T1000 (cell line): ENCODE data around the gene TGFBR3L.
A peak's percentile ranks its signal among the peaks of the same experiment; 100 is the strongest.
"Not testable (repeated sequence)": the region's sequence is repeated elsewhere in the genome, so short reads cannot be mapped to it uniquely, and the experiment has no call there.

Experiments
- DNase-seq: peaks from one replicate; lab custom pipeline; 2025; ENCODE audit warnings: mixed read lengths; lab: John Stamatoyannopoulos, UW

TGFBR3L gene

DNA sequence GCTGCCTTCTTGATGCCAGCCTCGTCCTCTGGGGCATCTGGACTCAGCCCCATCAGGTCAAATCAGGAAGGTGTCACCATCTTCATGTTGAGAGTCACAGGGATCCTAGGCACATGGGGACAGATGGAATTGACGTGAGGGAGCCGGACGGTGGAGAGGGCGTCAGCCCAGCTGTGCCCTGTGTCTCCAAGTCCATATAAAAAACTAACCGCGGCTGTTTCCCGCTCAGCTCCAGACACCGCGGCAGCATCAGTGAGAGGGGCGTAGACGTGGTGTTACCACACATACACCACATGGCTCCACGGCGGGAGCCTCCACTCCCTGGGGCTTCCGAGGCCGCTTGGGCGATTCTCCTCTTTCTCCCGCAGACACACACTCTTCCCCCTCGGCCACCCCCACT lies 34.8 kb upstream of the TGFBR3L start:
- DNase-seq = no peak

DNA sequence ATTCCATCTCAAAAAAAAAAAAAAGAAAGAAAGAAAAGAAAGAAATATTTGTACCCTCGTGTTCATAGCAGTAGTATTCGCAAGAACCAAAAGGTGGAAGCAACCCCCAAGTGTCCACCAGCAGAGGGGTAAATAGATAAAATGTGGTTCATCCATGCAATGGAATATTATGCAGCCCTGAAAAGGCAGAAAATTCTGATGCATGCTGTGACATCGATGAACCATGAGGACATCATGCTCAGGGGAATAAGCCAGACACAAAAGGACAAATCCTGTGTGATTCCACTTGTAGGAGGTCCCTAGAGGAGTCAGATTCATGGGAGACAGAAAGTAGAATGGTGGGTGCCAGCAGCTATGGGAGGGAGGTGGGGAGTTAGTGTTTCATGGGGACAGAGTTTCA lies 32.7 kb upstream of the TGFBR3L start:
- no peak for DNase-seq

DNA sequence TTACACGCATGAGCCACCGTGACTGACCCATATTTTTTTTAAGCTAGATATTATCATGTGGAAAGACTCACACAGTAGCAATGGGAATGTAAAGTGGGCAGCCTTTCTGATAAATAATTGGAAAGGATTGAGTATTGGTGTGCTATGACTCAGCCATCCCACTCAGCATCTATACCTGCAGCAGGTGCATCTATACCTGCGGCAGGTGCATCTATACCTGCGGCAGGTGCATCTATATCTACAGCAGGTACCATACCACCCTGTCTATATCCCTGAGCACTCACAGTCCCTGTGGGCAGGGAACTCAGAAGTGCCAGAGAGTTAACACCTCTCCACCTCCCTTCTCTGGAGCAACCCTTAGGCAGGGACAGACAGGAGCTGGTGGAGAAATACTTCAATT lies 31.5 kb upstream of the TGFBR3L start:
- DNase-seq = no peak

DNA sequence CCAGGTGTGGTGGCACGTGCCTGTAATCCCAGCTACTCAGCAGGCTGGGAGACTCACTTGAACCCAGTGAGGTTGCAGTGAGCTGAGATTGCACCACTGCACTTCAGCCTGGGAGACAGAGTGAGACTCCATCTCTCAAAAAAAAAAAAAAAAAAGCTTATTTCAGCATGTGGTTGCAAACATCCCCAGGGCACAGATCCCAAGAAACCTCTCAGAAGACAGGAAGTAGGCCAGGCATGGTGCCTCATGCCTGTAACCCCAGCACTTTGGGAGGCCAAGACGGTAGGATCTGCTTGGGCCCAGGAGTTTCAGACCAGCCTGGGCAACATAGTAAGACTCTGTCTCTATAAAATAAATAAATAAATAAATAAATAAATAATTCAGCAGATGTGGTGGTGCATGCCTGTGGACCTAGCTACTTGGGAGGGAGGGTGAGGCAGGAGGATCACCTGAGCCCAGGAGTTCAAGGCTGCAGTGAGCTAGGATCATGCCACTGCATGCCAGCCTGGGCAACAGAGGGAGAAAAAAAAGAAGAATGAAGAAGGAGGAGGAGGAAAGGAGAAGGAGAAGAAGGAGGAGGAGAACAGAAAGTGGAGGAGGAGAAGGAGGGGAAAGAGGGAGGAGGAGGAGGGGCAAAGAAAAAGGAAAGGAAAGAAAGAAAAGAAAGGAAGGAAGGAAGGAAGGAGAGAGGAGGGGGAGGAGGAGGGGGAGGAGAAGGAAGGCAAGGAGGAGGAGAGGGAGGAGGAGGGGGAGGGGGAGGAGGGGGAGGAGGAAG lies 30.6 kb upstream of the TGFBR3L start:
- DNase-seq = no peak

DNA sequence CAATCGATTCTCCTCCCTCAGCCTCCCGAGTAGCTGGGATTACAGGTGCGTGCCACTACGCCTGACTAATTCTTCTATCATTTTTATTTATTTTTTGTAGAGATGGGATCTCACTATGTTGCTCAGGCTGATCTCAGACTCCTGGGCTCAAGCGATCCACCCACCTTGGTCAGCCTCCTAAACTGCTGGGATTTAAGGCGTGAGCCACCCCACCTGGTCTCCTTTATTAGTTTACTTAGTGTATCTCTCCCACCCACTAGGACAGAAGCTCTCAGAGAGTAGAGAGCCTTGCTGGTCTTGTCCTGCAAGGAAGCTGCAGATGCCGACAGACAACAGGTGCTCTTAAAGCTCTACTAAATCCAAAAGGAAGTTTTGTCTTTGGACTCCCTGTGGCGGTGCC lies 28.8 kb upstream of the TGFBR3L start:
- no peak for DNase-seq

DNA sequence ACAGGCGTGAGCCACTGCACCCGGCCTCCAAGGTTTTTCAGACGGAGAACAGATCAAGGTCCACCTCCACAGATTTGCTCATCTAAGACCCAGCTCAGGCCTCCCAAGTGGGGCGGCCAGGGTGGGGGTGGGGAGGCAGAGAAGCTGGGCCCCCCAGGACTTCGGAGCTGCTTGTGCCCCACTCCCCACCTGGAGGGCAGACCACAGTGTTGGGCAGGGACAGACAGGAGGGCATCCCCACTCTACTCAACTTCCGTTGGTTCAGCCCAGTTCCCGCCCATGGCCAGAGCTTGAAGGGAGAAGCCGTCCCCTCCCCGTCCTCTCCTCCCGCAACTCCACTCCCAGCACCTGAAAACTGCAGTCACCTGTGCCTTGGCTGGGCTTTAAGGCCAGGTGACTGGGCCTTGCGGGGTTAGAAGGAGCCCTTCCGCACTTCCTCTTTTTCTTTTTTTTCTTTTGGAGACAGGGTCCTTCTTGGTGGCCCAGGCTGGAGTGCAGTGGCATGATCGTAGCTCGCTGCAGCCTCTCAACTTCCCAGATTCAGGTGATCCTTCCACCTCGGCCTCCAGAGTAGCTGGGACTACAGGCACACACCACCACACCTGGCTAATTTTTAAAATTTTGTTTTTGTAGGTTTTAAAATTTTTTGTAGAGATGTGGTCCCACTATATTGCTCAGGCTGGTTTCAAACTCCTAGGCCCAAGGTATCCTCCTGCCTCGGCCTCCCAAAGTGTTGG lies 27.1 kb upstream of the TGFBR3L start:
- DNase-seq = no peak

DNA sequence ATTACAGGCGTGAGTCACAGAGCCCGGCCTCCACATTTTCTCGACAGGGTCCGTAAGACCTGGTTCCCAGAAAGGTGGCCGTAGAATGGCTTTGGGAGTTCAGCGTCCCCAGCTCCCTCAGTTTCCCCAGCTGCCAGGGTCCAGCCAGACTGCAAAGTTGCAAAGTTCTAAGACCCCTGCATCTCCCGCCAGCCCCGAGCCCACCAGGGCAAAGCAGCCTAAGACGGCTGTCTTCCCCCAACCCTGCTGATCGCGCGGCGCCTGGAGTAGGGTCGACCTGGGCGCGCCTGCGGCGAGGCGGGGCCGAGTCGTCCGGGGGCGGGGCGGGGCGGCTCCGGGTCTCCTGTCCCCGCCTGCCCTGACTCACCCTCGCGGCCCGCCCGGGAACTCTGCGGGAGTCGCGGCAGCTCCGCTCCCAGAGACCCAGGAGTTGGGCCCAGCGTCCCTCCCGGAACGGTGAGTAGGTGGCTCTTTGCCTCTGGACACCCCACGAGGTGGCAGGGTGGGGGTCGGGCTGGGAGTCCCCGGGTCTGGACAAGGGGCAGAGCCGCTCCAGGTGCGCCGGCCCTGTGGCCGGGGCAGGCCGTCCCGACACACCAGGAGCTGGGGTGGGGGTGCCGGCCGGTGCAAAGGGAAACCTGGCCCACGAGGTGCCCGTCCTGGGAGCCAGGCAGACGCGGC lies 26.3 kb upstream of the TGFBR3L start, which contains the start of gene LRRC8E:
Gene LRRC8E (plus strand): TSS at position 366 of the 681 bp plus-strand sequence. CDS start 7,094 bp downstream, outside the sequence.
- peak; percentile 60 for DNase-seq

DNA sequence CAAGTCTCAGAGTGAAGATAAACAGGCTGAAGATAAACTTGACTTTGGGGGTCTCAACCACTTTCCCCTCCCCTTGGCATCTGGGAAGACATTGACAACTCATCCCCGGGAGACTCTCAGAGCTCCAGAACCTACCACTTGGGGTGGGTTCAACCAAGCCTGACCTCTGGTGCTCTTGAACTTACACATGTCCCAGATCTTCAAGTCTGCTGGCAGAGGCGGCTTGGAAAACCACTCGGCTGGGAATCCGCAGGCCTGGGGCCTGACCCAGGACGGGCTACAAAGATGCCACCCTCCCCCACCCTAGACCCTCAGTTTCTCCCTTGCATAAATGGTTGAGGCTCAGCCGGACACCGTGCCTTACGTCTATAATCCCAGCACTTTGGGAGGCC lies 25.8 kb upstream of the TGFBR3L start:
- DNase-seq = no peak

DNA sequence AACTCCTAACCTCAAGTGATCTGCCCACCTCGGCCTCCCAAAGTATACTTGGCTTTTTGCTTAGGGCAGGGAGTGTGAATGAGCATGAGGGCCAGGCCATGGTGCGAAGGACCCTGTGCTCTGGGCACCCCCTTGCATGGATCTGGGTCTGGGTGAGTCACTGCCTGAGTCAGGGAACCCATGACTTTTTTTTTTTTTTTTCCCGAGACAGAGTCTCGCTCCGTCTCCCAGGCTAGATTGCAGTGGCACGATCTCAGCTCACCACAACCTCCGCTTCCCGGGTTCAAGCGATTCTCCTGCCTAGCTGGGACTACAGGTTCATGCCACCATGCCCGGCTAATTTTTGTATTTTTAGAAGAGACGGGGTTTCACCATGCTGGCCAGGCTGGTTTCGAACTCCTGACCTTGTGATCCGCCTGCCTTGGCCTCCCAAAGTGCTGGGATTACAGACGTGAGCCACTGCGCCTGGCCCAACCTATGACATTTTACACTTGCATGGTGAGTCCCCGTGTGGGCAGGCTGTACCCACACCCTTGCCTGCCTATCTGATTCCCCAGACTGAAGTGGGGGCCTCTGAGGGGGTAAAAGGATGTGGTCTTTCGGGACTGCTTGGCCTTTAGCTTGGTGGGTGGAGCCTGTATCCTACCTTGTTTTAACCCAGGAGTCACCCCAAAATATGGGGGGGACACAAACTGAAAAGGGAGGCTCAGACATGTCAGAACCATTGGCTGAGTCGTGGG lies 21.1 kb upstream of the TGFBR3L start:
- not testable (repeated sequence) for DNase-seq

DNA sequence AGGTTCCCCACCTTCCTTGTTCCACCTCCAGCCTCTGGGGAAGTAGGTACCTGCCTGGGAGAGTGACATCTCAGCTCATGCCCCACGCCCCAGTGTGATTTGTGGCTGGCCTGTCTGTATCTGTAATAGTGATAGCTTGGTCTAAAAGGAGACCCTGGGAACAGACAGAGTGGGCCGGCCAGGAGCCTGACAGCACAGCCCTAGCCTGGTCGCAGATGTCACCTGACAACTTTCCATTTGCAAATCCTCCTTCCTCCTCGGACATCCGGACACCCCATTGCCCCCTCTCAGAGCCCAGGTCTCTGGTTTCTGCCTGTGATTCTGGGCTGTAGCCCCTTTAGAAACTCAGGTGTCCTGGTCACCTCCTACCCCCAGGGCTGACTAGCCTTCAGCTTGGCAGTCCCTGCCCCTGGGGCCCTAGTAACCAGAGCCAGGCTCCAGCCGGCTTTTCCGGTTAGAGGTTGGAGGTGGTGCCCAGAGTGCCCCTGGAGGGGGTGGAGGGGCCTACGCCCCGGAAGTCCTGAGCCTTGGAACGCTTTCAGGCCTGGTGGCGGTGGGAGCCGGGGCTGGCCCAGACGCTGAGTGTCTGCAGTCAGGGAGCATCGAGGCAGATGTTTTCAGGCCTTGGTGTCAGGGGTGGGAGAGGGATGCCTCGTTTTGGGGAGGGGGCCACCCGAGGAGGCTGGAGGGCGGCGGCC lies 19.9 kb upstream of the TGFBR3L start:
- no peak for DNase-seq

DNA sequence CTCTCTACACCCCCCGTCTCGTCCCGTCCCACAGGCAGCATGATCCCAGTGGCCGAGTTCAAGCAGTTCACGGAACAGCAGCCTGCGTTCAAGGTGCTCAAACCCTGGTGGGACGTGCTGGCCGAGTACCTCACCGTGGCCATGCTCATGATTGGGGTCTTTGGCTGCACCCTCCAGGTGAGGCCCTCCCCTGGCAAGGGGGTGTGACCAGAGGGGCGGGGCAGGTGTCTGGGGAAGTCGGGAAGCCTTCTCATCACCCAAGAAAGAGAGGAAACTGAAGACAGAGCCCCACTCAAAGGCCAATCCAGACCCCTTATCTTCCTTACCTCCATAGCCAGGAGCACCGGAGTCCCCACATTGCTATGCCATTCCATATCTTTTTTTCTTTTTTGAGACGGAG lies 19.1 kb upstream of the TGFBR3L start:
- no peak for DNase-seq

DNA sequence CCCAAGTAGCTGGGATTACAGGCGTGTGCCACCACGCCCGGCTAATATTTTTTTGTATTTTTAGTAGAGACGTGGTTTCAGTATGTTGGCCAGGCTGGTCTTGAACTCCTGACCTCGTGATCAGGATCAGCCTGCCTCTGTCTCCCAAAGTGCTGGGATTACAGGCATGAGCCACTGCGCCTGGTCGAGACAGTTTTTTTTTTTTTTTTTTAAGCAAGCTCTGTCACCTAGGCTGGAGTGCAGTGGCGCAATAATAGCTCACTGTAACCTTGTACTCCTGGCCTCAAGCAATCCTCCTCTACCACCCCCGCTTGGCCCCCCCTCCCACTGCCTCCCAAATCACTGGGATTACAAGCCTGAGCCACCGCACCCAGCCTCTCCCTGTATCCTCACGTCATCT lies 17.3 kb upstream of the TGFBR3L start:
- no peak for DNase-seq

DNA sequence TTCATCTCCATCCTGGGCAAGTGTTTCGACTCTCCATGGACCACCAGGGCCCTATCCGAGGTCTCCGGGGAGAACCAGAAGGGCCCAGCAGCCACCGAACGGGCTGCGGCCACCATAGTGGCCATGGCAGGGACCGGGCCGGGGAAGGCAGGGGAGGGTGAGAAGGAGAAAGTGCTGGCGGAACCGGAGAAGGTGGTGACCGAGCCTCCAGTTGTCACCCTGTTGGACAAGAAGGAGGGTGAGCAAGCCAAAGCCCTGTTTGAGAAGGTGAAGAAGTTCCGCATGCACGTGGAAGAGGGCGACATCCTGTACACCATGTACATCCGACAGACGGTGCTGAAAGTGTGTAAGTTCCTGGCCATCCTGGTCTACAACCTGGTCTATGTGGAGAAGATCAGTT lies 15.7 kb upstream of the TGFBR3L start:
- no peak for DNase-seq

DNA sequence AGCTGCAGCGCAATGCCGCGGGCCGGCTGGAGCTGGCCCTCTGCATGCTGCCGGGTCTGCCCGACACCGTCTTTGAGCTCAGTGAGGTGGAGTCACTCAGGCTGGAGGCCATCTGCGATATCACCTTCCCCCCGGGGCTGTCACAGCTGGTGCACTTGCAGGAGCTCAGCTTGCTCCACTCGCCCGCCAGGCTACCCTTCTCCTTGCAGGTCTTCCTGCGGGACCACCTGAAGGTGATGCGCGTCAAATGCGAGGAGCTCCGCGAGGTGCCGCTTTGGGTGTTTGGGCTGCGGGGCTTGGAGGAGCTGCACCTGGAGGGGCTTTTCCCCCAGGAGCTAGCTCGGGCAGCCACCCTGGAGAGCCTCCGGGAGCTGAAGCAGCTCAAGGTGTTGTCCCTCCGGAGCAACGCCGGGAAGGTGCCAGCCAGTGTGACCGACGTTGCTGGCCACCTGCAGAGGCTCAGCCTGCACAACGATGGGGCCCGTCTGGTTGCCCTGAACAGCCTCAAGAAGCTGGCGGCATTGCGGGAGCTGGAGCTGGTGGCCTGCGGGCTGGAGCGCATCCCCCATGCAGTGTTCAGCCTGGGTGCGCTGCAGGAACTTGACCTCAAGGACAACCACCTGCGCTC lies 14.8 kb upstream of the TGFBR3L start:
- no peak for DNase-seq

DNA sequence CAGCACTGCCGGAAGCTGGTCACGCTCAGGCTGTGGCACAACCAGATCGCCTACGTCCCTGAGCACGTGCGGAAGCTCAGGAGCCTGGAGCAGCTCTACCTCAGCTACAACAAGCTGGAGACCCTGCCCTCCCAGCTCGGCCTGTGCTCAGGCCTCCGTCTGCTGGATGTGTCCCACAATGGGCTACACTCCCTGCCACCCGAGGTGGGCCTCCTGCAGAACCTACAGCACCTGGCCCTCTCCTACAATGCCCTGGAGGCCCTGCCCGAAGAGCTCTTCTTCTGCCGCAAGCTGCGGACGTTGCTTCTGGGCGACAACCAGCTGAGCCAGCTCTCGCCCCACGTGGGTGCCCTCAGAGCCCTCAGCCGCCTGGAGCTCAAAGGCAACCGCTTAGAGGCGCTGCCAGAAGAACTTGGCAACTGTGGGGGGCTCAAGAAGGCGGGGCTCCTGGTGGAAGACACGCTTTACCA lies 14.2 kb upstream of the TGFBR3L start:
- no peak for DNase-seq

DNA sequence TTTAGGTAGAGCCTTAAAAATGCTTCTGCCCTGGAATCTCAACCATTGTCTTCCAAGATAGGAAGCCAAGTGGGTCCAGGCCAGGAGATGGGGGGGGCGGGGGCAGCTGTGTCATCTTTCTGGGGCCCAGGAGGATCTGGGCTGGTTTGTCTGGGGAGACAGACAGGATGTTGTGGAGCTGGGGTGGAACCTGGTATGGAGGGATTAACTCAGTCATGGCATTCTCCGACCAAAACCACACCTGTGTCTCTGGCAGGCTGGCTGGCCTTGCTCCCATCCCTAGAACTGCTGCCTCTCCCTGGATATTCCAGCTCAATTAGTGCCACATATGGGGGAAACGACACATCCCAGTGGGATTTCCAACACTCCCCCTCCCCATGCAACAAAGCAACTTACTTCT lies 13.7 kb upstream of the TGFBR3L start:
- no peak for DNase-seq

DNA sequence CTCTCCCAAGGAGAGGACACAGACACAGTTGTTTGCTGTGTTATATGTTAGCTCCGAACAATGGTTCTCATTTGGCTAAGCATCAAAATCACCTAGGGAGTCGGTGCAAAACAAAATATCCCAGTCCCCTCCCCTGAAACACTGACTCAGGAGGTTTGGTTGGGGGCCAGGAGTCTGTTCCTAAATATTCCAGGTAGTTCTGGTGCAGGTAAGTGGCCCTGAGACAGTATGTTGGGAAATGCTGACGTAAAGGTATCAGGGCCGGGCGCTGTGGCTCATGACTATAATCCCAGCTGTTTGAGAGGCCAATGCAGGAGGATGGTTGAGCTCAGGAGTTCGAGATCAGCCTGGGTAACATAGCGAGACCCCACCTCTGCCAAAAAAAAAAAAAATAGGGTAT lies 13.3 kb upstream of the TGFBR3L start:
- DNase-seq = no peak

DNA sequence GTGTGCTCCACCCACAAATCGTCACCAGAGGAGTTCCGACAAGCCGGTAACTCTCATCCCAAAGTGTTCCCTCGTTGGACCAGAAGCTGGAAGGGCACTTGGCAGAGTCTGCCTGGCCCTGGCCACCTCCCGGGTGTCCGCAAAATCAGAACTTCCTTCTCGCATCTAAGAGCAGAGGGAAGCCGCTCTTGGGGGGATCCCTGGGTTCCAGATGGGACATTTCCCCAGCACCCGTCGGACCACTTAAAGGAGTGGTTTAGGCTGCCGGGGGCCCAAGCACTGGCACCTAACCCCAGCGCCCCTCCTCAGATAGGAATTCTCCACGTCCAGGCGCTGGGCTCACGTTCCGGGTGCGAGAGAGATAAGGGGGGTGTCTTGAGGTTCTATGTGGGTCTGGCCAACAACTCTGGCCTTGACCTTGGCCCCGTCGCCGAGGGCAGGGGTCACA lies 11.8 kb upstream of the TGFBR3L start:
- no peak for DNase-seq

DNA sequence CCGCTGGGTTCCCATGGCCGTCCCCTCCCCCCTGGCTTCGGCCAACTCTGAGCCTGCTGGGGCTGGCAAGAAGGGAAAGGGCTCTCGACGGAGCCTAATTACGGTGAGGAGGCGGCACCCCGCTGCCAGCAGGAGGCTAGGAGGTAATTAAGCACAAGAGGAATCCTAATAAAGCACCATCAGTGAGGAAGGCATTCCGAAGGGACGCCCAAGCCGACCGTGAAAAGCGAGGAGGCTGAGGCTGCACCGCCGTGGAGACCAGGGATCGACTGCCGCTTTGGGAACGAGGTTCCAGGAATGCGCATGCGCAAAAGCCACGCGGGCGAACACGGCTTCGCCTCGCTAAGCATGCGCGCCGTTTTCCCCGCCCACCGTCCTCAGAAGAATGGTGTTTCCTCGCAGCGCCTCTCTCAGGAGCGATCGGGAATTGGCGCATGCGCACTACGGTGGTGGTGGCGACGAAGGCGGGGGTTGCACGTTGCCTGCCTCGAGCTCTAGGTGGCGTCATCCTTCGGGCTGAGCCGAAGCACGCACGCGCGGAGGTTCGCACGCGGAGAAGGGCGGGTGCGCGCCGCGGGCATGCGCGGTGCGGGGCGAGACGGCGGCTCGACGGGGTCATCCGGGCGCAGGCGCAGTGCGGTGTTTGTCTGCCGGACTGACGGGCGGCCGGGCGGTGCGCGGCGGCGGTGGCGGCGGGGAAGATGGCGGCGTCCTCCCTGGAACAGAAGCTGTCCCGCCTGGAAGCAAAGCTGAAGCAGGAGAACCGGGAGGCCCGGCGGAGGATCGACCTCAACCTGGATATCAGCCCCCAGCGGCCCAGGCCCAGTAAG lies 11.2 kb upstream of the TGFBR3L start, which contains the start of gene MAP2K7:
Gene MAP2K7 (plus strand): TSS at position 634 of the 830 bp plus-strand sequence. CDS start 68 bp downstream, at position 702.
- DNase-seq = peak; percentile 99
